HEK293 (cell line): ENCODE measurements around the gene EI24.

Experiments
- CTCF ChIA-PET: fragments of 350-600 bp; formaldehyde crosslinking; extraction: SDS; loops from one replicate; lab custom pipeline; 2021; ENCODE audit warnings: antibody characterized with exemption; lab: Yijun Ruan, JAX
- POLR2A ChIA-PET: fragments of 300-600 bp; formaldehyde crosslinking; extraction: SDS; loops from one replicate; lab custom pipeline; 2020; ENCODE audit warnings: antibody characterized with exemption, inconsistent platforms; lab: Yijun Ruan, JAX
- H3K27ac ChIP-seq: fragments of 200-500 bp; sonication (Bioruptor generic); 2 replicates; pipeline ENCODE4 v1.5.1; 2014; ENCODE audit warnings: low read depth, low read length, control low read depth, inconsistent platforms; ENCODE audit errors: extremely low read depth
- H3K36me3 ChIP-seq, 2 experiments: fragments of 200-500 bp in 1 of 2; sonication (Bioruptor generic) in 1 of 2; 1 replicate in 1 of 2; 2 replicates in 1 of 2; pipeline ENCODE4 v1.5.1; 2014 to 2017; ENCODE audit warnings: inconsistent platforms in 2 of 2, low read length in 2 of 2; ENCODE audit not compliant: control insufficient read depth in 2 of 2, insufficient read depth in 1 of 2
- H3K4me1 ChIP-seq: fragments of 200-500 bp; sonication (Bioruptor generic); 2 replicates; pipeline ENCODE4 v1.5.1; 2014; ENCODE audit warnings: mild to moderate bottlenecking, low read length, inconsistent platforms; ENCODE audit not compliant: control insufficient read depth, insufficient read depth
- H3K4me3 ChIP-seq: 2 replicates; pipeline ENCODE4 v1.5.1; 2011; ENCODE audit warnings: low read depth, mild to moderate bottlenecking, control low read depth, low read length, moderate library complexity
- H3K9me3 ChIP-seq: fragments of 200-500 bp; sonication (Bioruptor generic); 2 replicates; pipeline ENCODE4 v1.5.1; 2014; ENCODE audit warnings: low read depth, low read length, inconsistent platforms; ENCODE audit not compliant: control insufficient read depth, insufficient read depth
- GLIS1 ChIP-seq: fragments of 450-650 bp; formaldehyde crosslinking; IDR thresholded peaks from 2 replicates; pipeline ENCODE4 v1.5.1; 2016; ENCODE audit warnings: missing biosample characterization, missing genetic modification characterization
- PRDM1 ChIP-seq: fragments of 450-650 bp; formaldehyde crosslinking; IDR thresholded peaks from 2 replicates; pipeline ENCODE4; 2016; ENCODE audit warnings: missing biosample characterization, missing genetic modification characterization
- SCRT2 ChIP-seq: fragments of 450-650 bp; formaldehyde crosslinking; IDR thresholded peaks from 2 replicates; pipeline ENCODE4 v1.5.1; 2016; ENCODE audit warnings: missing biosample characterization, missing genetic modification characterization
- YY2 ChIP-seq: fragments of 450-650 bp; formaldehyde crosslinking; IDR thresholded peaks from 2 replicates; pipeline ENCODE4 v1.5.1; 2016; ENCODE audit warnings: missing biosample characterization, missing genetic modification characterization
- ZBTB8A ChIP-seq: fragments of 450-650 bp; formaldehyde crosslinking; IDR thresholded peaks from 2 replicates; pipeline ENCODE4 v1.5.1; 2016; ENCODE audit warnings: missing biosample characterization, missing genetic modification characterization
- ZNF114 ChIP-seq: fragments of 450-650 bp; formaldehyde crosslinking; IDR thresholded peaks from 2 replicates; pipeline ENCODE4 v1.5.0; 2017; ENCODE audit warnings: missing biosample characterization, missing genetic modification characterization
- ZNF146 ChIP-seq: fragments of 450-650 bp; formaldehyde crosslinking; IDR thresholded peaks from 2 replicates; pipeline ENCODE4 v1.5.1; 2016; ENCODE audit warnings: missing biosample characterization, missing genetic modification characterization
- ZNF175 ChIP-seq: fragments of 450-650 bp; formaldehyde crosslinking; IDR thresholded peaks from 2 replicates; pipeline ENCODE4 v1.5.1; 2016; ENCODE audit warnings: missing biosample characterization, missing genetic modification characterization
- ZNF211 ChIP-seq: fragments of 450-650 bp; formaldehyde crosslinking; IDR thresholded peaks from 2 replicates; pipeline ENCODE4 v1.5.1; 2016; ENCODE audit warnings: low read depth, missing biosample characterization, missing genetic modification characterization
- ZNF24 ChIP-seq: fragments of 450-650 bp; formaldehyde crosslinking; IDR thresholded peaks from 2 replicates; pipeline ENCODE4 v1.5.1; 2016; ENCODE audit warnings: missing biosample characterization, missing genetic modification characterization
- ZNF292 ChIP-seq: fragments of 450-650 bp; formaldehyde crosslinking; IDR thresholded peaks from 2 replicates; pipeline ENCODE4 v1.5.1; 2016; ENCODE audit warnings: low read depth, missing biosample characterization, missing genetic modification characterization, borderline replicate concordance
- ZNF302 ChIP-seq: fragments of 450-650 bp; formaldehyde crosslinking; IDR thresholded peaks from 2 replicates; pipeline ENCODE4 v1.5.1; 2016; ENCODE audit warnings: missing biosample characterization, missing genetic modification characterization, low read depth
- ZNF37A ChIP-seq: fragments of 450-650 bp; IDR thresholded peaks from 2 replicates; pipeline ENCODE4 v1.5.1; 2018; ENCODE audit warnings: missing biosample characterization, missing genetic modification characterization
- ZNF391 ChIP-seq: fragments of 450-650 bp; formaldehyde crosslinking; IDR thresholded peaks from 2 replicates; pipeline ENCODE4 v1.5.1; 2016; ENCODE audit warnings: low read depth, missing biosample characterization, missing genetic modification characterization, borderline replicate concordance
- ZNF404 ChIP-seq: fragments of 450-650 bp; formaldehyde crosslinking; IDR thresholded peaks from 2 replicates; pipeline ENCODE4 v1.5.1; 2017; ENCODE audit warnings: missing biosample characterization, missing genetic modification characterization
- ZNF585B ChIP-seq: fragments of 450-650 bp; formaldehyde crosslinking; IDR thresholded peaks from 2 replicates; pipeline ENCODE4 v1.5.1; 2016; ENCODE audit warnings: missing biosample characterization, missing genetic modification characterization
- ZNF785 ChIP-seq: fragments of 450-650 bp; formaldehyde crosslinking; IDR thresholded peaks from 2 replicates; pipeline ENCODE4 v1.5.1; 2016; ENCODE audit warnings: missing biosample characterization, missing genetic modification characterization
- ZNF791 ChIP-seq: fragments of 450-650 bp; formaldehyde crosslinking; IDR thresholded peaks from 2 replicates; pipeline ENCODE4 v1.5.1; 2016; ENCODE audit warnings: missing biosample characterization, missing genetic modification characterization
- ZSCAN23 ChIP-seq: fragments of 450-650 bp; formaldehyde crosslinking; IDR thresholded peaks from 2 replicates; pipeline ENCODE4 v1.5.1; 2016; ENCODE audit warnings: missing biosample characterization, missing genetic modification characterization
- ZSCAN30 ChIP-seq: fragments of 450-650 bp; IDR thresholded peaks from 2 replicates; pipeline ENCODE4 v1.5.1; 2018; ENCODE audit warnings: missing biosample characterization, mild to moderate bottlenecking, missing genetic modification characterization, moderate library complexity
- ZXDB ChIP-seq: fragments of 450-650 bp; formaldehyde crosslinking; IDR thresholded peaks from 2 replicates; pipeline ENCODE4 v1.5.1; 2016; ENCODE audit warnings: missing biosample characterization, missing genetic modification characterization
- TF ChIP-seq, protein P1 (sequence below): fragments of 450-650 bp; formaldehyde crosslinking; IDR thresholded peaks from 2 replicates; pipeline ENCODE4 v1.5.1; 2016; ENCODE audit warnings: missing biosample characterization, missing genetic modification characterization
- TF ChIP-seq, protein P2 (sequence below): IDR thresholded peaks from 2 replicates; pipeline ENCODE4 v1.6.1; 2011; ENCODE audit warnings: mild to moderate bottlenecking, low read depth, low read length, borderline replicate concordance
- TF ChIP-seq, protein P3 (sequence below): fragments of 450-650 bp; formaldehyde crosslinking; IDR thresholded peaks from 2 replicates; pipeline ENCODE4 v1.5.1; 2016; ENCODE audit warnings: missing biosample characterization, missing genetic modification characterization
- TF ChIP-seq, protein P4 (sequence below): fragments of 450-650 bp; formaldehyde crosslinking; IDR thresholded peaks from 2 replicates; pipeline ENCODE4; 2016; ENCODE audit warnings: missing biosample characterization, missing genetic modification characterization
- TF ChIP-seq, protein P5 (sequence below): fragments of 450-650 bp; formaldehyde crosslinking; IDR thresholded peaks from 2 replicates; pipeline ENCODE4 v1.5.1; 2016; ENCODE audit warnings: missing biosample characterization, missing genetic modification characterization

Gene EI24

DNA sequence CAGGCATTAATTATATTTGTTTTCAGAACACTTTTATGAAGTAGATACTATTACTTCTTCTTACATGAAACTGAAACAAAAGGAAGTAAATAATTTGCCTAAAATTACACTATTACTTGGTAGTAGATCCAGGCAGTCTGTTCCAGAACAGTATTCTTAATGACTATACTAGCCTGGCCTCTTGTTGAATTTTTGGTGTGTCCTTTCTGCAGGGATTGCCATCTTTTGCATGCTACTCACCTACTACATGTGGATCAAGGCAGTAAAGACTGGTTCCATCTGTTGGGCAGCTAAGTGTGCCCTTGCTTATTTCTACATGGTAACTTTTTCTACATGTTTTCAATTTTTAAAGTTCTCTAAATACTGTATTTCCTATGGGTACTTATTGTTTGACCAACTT lies 36.1 kb downstream of the EI24 start:
- TF ChIP-seq ZNF114 (tag by site-specific recombination) (no peak), ZXDB (tag by site-specific recombination) (no peak), ZNF585B (no peak), ZNF785 (tag by site-specific recombination) (no peak), ZNF37A (tag by site-specific recombination) (no peak), YY2 (tag by site-specific recombination) (no peak), ZNF211 (no peak), ZNF24 (tag by site-specific recombination) (no peak), GLIS1 (tag by site-specific recombination) (no peak), SCRT2 (tag by site-specific recombination) (no peak), ZNF146 (tag by site-specific recombination) (no peak), ZNF292 (tag by site-specific recombination) (no peak), ZSCAN30 (tag by site-specific recombination) (no peak), ZNF404 (tag by site-specific recombination) (no peak)
- TF ChIP-seq, protein P1, sequence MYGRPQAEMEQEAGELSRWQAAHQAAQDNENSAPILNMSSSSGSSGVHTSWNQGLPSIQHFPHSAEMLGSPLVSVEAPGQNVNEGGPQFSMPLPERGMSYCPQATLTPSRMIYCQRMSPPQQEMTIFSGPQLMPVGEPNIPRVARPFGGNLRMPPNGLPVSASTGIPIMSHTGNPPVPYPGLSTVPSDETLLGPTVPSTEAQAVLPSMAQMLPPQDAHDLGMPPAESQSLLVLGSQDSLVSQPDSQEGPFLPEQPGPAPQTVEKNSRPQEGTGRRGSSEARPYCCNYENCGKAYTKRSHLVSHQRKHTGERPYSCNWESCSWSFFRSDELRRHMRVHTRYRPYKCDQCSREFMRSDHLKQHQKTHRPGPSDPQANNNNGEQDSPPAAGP (tag by site-specific recombination) = no peak
- TF ChIP-seq, protein P2, sequence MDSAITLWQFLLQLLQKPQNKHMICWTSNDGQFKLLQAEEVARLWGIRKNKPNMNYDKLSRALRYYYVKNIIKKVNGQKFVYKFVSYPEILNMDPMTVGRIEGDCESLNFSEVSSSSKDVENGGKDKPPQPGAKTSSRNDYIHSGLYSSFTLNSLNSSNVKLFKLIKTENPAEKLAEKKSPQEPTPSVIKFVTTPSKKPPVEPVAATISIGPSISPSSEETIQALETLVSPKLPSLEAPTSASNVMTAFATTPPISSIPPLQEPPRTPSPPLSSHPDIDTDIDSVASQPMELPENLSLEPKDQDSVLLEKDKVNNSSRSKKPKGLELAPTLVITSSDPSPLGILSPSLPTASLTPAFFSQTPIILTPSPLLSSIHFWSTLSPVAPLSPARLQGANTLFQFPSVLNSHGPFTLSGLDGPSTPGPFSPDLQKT = no peak
- TF ChIP-seq, all 188 proteins: peak for 0
- POLR2A ChIA-PET = no interaction called here
- no peaks in the 10 kb centered on the region for H3K9me3 ChIP-seq
- no peak overlapping the region for H3K4me3 ChIP-seq
- H3K27ac ChIP-seq = no peak overlapping the region
- CTCF ChIA-PET = no interaction called here
- no peaks in the 10 kb centered on the region for H3K4me1 ChIP-seq
- peaks cover 39 to 100% of the 10 kb centered on the region in 2 experiments for H3K36me3 ChIP-seq

DNA sequence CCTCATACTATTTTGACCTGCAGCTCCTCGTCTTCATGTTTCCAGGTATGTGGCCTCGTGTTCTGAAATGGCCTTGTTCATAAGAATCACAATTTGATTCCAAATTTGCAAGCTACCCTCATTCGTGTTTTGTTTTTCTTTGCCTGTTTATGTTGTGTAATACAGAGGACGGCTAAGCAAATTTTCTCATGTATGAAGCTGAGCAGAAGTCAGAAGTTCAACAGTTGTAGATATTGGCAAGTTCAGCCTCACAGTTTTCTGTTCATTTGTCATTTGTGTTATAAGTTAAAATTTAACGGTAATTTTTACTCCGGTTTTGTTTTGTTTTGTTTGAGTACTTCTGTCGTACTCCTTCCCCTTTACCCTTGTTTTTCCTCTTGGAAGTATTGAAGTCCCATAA lies 40.3 kb downstream of the EI24 start:
- peaks cover 42 to 95% of the 10 kb centered on the region in 2 experiments for H3K36me3 ChIP-seq
- ChIA-PET POLR2A (no interaction called here), CTCF (interaction anchor here (0.6 kb wide), 1 partner anchor 264 kb away, joined by 3 read pairs; no protein-coding TSS in a partner anchor)
- no peak overlapping the region for H3K4me3 ChIP-seq
- no peaks in the 10 kb centered on the region for H3K9me3 ChIP-seq
- no peak for TF ChIP-seq PRDM1
- TF ChIP-seq ZNF292 (tag by site-specific recombination) = no peak
- no peaks in the 10 kb centered on the region for H3K4me1 ChIP-seq
- H3K27ac ChIP-seq = no peak overlapping the region

DNA sequence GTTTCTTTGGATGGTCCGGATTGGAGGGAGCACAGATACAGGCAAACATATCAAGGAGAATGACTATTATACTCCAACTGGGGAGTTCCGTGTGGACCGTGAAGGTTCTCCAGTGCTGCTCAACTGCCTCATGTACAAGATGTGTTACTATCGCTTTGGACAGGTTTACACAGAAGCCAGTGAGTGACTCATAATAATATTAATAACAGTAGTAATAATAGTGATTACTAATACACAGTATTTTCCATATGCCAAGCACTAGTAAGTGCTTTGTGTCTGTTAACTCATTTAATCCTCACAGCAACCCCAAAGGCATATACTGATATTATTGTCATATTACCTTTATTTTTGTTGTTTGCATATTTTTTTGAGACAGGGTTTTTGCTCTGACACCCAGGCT lies 49.1 kb downstream of the EI24 start:
- no peaks in the 10 kb centered on the region for H3K4me1 ChIP-seq
- no peaks in the 10 kb centered on the region for H3K9me3 ChIP-seq
- CTCF ChIA-PET = no interaction called here
- H3K27ac ChIP-seq = no peak overlapping the region
- POLR2A ChIA-PET = no interaction called here
- H3K4me3 ChIP-seq = no peak overlapping the region
- H3K36me3 ChIP-seq = peaks cover 38 to 89% of the 10 kb centered on the region in 2 experiments
- no peak for TF ChIP-seq ZSCAN23
- TF ChIP-seq, protein P3, sequence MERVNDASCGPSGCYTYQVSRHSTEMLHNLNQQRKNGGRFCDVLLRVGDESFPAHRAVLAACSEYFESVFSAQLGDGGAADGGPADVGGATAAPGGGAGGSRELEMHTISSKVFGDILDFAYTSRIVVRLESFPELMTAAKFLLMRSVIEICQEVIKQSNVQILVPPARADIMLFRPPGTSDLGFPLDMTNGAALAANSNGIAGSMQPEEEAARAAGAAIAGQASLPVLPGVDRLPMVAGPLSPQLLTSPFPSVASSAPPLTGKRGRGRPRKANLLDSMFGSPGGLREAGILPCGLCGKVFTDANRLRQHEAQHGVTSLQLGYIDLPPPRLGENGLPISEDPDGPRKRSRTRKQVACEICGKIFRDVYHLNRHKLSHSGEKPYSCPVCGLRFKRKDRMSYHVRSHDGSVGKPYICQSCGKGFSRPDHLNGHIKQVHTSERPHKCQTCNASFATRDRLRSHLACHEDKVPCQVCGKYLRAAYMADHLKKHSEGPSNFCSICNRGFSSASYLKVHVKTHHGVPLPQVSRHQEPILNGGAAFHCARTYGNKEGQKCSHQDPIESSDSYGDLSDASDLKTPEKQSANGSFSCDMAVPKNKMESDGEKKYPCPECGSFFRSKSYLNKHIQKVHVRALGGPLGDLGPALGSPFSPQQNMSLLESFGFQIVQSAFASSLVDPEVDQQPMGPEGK (tag by site-specific recombination) = no peak
- TF ChIP-seq ZBTB8A (tag by site-specific recombination) = no peak
- TF ChIP-seq, protein P4, sequence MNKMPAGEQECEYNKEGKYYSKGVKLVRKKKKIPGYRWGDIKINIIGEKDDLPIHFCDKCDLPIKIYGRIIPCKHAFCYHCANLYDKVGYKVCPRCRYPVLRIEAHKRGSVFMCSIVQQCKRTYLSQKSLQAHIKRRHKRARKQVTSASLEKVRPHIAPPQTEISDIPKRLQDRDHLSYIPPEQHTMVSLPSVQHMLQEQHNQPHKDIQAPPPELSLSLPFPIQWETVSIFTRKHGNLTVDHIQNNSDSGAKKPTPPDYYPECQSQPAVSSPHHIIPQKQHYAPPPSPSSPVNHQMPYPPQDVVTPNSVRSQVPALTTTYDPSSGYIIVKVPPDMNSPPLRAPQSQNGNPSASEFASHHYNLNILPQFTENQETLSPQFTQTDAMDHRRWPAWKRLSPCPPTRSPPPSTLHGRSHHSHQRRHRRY = no peak
- TF ChIP-seq ZNF37A (tag by site-specific recombination) = no peak
- TF ChIP-seq ZNF302 (tag by site-specific recombination) = no peak
- TF ChIP-seq, protein P5, sequence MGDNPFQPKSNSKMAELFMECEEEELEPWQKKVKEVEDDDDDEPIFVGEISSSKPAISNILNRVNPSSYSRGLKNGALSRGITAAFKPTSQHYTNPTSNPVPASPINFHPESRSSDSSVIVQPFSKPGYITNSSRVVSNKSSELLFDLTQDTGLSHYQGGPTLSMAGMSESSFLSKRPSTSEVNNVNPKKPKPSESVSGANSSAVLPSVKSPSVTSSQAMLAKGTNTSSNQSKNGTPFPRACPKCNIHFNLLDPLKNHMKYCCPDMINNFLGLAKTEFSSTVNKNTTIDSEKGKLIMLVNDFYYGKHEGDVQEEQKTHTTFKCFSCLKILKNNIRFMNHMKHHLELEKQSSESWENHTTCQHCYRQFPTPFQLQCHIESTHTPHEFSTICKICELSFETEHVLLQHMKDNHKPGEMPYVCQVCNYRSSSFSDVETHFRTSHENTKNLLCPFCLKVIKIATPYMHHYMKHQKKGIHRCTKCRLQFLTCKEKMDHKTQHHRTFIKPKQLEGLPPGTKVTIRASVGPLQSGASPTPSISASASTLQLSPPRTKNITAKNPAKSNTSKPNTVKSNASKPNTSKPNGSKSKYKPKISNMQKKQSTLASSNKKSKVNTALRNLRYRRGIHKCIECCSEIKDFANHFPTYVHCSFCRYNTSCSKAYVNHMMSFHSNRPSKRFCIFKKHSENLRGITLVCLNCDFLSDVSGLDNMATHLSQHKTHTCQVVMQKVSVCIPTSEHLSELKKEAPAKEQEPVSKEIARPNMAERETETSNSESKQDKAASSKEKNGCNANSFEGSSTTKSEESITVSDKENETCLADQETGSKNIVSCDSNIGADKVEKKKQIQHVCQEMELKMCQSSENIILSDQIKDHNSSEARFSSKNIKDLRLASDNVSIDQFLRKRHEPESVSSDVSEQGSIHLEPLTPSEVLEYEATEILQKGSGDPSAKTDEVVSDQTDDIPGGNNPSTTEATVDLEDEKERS (tag by site-specific recombination) = no peak
- TF ChIP-seq ZNF175 (tag by site-specific recombination) = no peak
- TF ChIP-seq SCRT2 (tag by site-specific recombination) = no peak
- TF ChIP-seq ZNF391 (tag by site-specific recombination) = no peak
- TF ChIP-seq ZNF791 (tag by site-specific recombination) = no peak
